HG03520 (cell line): ENCODE results near the gene PRCD.

Experiments used
- ATAC-seq: cut with Tn5 transposase; IDR thresholded peaks from one replicate; pipeline ENCODE4 v1.9.1; 2021; ENCODE audit warnings: mild to moderate bottlenecking, moderate library complexity; ENCODE audit not compliant: unreplicated experiment

The PRCD gene

DNA sequence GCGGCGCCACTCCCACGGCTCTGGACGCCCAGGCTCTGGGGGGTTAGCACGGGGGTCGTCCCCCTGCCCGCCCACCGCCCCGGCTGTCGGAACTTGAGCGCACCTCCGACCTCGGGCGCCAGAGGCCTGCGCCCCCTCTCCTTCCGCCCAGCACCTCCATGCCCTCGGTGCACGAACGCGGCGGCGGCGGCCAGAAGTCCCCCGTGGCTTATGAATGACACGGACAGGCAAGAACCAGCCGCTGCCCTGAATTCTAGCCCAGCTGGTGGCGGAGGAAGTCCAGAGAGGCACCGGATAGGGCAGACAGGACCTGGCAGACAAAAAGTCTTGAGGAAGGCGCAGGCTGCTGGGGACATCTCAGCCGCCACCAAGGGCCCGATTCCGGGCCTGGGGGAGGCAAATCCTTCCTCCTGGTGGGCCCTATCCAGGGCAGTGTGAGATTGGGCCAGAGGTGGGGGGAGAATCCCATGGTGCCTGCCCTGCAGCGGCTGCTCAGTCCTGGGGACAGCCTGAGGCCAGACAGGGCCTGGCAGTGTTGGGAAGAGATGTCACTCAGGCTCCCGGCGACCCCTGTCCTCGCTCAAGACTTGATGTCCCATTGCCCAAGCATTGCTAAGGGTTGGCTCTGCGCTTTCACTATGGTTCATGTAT lies 1.4 kb upstream of the PRCD start:
- no peak for ATAC-seq

DNA sequence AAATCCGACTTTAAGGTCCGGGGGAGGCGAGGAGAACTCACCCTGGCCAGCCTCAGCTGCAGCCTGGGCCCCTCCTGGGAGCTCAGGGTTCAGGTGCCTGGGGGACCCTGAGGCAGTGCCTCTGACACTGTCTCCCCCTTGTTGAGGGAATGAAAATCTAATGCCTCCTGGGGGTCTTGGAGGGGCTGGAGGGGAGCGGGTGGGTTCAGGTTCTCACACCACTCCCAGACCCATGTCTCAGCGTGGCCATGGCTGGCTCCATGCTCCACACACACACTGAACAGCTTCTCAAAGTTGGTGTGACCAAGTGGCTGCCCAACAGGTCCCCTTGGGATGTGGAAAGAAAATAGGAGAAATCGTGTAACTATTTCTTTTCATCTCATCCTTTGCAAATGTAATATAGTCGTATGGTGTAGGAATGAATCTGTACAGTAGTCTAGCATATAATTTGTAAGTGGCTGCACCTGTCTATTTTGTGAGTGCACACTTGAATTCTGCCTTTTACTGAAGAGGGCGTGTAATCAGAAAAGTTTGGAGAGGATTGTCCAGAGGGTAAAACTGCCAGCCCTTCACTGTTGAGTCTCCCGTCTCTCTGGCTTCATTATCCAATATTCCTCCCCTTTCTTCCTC lies 788 bp upstream of the PRCD start:
- no peak for ATAC-seq

DNA sequence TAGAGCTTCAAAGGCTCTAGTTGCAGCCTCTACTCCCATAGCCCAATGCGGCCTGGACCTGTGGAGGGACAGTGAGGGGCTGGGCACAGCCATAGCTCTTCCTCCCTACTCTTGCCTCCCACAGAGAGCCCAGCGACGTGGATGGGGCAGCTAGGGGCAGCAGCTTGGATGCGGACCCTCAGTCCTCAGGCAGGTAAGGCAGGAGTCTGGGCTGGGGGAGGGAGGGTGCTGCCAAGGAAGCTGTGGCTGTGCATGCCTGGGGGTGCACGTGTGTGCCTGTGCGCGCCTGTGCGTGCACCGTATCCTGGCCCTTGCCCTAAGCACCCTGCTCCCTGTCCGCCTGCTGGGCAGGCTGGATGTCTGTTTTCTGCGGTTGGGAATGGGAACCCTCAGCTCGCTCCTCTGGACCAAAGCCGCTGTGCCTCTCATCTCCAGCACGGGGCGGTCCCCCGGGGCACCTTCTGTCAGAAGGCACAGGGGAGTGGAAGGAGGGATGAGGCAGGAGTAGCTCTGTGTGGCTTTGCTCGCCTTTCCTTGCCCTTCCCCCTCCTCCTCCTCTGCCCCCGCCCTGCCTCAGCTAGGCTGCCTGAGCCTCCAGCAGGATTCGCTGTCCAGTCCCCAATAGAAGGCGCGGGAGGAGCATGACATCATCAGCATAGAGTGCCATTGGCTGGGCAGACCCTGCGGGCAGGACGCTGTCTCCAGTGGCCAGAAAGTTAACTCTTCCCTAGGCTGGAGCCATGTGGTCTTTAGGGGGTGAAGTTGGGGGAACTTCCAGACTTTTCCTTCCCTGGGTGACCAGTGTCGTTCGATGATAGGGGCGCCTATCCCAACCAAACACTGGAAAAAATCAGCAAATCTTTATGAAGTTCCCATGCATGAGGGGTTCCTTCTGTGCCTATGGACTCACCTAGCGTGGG lies 797 bp downstream of the PRCD start:
- ATAC-seq = no peak

DNA sequence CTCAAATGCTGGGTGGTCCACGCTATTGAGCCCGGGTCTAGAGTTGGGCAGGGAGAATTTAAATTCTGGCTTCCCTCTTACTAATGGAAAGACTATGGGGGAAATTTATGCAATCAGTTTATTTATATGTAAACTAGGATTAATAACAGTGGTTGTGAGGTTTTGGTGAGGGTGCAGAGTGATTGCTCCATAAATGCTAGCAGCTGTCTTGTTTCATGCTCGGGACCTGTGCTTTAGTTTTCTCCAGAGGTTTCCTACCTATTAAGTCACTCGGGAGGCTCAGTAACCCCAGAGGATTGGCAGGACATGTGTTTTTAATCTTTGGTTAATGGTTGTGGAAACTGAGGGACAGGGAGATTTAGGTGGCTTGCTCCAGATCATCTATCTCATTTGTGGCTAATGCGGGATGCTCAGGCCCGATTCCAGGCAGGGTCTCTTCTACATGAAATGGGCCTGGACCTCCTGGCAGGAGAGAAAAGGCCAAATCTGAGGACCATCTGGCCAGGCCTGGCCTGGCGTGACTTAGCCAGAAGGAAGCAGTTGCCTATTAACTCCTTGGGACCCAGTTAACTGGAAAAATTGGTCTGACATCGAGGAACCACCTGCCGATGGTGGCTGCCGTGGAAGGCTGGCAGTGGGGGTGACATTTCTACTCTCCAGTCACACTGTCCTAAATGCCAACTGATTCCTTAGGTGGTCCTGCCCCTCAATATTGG lies 2.1 kb downstream of the PRCD start:
- ATAC-seq = no peak

DNA sequence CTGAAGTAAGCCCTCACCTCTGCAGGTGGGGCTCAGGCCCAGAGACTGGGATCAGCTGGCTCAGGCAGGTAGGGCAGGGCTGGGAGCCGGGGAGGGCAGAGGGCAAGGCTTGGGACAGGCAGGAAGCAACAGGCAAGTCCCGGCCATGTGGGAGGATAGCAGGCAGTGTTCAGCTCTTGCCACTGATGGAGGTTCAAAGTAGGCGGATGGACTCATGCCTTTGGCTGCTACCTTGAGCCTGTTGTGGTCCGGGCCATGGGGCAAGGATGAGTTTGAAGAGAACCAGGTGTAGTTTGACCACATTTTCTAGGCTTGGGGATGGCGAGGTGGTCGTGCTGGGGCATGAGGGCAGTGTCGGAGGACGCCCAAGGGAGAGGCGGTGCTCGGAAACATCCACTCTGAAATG lies 2.7 kb downstream of the PRCD start:
- no peak for ATAC-seq

DNA sequence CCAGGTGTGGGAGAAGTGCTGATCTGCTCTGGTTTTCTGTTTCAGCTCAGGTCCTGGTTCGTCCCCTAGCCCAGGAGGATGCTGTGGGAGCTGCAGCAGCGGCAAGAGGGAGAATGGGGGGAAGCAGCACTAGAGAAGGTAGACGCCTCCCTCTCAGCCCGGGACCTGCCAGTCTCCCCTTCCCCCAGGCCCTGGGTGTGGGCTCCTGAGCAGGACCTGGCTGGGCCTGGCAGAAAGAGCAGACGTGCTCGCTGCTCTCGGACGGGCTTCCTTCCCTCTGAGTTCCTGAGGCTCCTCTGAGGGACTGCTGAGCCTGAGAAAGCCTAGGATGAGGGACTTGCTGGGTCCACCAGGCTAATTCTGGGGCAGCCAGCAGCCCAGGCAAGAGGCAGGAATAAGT lies 3.1 kb downstream of the PRCD start:
- no peak for ATAC-seq

DNA sequence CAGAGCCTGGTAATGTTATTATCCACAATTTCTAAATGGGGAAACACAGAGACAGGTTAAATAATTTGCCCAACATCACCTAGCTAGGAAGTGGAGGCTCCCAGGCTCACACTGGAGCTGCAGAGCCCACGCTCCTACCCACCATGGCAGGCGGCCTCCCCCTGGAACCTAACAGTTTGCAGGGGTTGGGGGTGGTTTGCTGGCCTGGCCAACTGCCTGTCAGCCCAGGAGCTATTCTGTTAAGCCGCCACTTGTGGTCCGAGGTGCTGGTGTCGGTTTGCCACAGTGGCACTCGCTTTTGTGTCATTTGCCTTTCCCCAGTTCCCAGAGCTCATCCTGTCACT lies 3.6 kb downstream of the PRCD start:
- no peak for ATAC-seq

DNA sequence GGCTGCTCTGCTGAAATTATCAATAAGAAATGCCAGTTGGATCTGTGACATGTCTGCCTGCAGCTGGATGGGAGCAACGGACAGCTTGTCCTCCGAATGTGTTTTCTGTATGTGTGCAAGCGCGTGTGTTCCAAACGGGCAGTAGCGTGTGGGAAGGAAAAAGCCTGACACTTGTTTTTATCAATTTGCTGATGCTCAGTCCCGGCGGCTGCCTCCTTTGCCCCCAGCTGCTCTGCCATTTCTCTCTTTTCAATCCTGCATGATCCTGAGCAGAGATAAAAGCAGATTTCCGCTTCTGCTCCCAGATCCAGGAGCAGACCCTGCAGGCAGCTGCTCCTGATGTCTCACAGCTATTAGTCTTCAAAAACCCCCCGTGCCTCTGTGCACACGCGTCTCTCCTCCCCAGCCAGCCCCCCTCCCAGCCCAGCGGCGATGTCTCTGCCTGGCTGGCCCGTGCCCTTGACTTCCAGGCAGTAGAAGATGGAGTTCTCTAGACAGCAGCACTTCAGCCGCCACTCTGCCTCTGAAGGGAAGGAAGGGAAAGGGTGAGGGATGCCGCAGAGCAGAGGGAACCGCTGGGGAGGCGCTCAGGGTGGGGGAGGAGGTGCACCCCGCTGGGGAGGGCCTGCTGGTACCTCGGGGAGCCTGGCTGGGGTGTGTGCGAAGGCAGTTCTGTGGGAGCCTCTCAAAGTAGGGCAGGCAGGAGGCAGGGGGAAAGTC lies 4.1 kb downstream of the PRCD start:
- no peak for ATAC-seq

DNA sequence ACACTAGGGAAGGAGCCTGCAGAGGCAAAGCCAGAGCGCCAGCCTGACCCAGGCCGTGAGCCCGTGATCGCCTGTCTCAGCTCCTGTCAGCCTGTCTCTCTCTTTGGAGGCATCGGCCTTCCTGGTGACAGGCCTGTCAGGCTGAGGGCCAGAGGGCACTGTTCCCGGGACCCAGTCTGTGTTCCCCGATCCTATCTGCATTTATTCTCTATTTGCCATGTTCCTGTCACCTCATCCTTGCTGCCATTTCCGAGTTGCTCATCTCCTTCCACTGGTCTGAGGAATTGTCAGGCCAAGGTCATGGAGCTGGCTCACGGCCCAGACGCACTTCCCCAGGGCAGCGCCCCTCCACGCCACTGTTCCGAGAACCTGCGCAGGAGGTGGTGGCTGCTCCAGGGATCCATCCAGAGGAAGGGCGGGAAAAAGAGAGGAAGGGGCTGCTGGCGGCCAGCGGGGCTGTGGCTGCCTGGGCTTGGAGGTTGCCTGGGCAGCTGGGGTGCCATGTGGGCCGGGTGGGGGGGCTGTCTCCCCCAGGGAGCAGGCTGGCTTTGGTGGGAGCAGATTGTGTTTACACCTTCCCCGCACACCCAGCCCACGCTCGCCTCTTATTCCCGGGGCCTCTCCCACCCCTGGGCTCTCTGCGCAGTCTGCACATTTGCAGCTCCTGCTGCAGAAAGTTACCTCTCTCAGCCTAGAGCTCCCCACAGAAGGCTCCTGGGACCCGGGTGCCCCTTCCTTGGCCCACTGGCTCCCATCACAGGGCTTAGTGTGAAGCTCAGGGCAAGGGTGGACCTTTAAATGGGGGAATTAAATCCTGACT lies 4.9 kb downstream of the PRCD start:
- ATAC-seq = no peak

DNA sequence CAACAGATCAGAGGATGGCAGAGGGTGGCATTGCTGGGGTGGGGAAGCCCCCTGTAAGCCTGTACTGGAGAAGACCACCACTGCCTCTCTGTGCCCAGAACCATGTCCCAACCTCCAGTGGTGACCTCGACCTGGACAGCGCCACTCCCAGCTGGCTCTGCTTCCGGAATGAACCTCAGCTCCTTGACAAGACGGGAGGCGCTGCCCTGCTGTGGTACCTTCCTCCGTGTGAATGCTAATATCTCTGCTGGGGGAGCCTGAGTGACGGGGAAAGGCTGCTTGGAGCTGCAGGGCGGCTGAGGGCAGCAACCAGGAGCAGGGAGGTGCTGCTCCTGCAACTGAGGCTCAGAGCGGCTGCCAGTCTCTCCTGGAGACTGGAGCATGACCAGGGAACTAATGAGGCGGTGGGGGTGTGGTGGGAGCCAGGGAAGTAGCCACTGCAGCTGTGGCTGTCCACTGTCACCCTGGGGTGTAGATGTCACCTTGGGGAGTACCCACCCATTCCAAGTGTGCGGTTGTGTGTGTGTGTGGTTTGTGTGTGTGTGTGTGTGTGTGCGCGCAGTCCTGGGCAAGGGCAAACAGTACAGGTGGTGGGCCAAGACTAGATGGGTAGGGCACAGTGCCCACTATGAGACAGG lies 6.2 kb downstream of the PRCD start:
- no peak for ATAC-seq

DNA sequence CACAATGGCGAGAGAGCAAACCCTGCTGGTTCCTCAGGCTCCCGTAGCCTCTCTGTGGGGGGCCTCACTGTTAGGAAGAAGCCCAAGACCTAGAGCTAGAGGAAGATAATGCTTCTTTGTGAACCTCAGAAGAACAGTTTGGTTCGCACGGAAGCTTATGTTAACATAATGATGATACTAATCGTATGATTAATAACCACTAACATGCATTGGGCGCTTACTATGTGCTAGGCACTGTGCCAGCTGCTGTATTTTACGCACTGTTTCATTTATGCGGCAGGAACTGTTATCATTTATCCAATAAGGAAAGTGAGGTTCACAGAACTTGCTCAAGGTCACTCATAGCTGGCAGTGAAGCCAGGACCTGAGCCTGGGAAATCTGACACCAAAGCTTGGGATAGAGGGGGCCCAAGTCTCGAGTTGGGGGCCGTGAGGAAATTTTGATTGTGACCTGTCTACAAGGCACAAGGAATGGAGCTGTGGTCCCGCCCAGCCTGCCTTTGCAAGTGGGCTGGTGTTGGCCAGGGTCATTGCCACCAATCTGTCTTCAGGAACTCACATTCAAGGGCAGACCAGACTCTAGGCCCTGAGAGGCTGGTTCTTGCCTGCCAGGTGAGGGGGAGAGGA lies 6.8 kb downstream of the PRCD start:
- ATAC-seq = no peak

DNA sequence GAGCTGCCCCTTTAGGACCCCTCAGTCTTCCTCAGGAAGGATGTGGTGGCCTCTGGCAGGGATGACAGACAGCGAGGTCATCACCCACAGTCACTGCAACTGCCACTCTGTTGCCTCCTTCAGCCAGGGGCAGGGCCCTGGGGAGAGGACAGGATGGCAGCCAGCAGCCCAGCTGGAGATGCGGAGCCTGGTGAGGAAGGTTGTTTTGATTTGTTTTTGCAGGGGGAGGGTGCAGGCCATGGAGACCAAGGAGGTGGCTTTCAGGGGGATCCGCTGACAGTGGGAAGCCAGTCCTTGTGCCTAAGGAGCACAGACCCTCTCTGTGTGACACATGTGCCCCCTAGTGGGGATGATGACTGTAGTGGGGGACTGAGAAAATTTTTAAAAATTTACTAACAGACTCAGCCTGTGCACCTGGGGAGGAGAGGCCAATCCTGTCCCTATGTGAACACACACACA lies 7.4 kb downstream of the PRCD start:
- no peak for ATAC-seq

DNA sequence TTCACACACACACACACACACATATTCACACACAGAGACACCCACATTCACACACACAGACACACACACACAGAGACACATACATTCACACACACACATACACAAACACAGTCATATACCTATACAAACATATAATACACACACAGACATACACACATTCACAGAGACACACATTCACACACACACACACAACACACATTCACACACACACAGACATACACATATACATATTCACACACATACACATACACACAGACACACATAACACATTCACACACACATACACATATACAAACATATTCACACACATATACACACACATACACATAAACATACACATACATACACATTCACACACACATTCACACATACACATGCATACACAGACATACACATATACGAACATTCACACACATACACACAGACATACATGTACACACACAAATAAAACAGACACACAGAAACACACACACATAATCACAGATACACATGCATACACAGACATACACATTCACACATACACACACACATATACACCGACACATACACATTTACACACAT lies 7.9 kb downstream of the PRCD start:
- ATAC-seq = no peak

DNA sequence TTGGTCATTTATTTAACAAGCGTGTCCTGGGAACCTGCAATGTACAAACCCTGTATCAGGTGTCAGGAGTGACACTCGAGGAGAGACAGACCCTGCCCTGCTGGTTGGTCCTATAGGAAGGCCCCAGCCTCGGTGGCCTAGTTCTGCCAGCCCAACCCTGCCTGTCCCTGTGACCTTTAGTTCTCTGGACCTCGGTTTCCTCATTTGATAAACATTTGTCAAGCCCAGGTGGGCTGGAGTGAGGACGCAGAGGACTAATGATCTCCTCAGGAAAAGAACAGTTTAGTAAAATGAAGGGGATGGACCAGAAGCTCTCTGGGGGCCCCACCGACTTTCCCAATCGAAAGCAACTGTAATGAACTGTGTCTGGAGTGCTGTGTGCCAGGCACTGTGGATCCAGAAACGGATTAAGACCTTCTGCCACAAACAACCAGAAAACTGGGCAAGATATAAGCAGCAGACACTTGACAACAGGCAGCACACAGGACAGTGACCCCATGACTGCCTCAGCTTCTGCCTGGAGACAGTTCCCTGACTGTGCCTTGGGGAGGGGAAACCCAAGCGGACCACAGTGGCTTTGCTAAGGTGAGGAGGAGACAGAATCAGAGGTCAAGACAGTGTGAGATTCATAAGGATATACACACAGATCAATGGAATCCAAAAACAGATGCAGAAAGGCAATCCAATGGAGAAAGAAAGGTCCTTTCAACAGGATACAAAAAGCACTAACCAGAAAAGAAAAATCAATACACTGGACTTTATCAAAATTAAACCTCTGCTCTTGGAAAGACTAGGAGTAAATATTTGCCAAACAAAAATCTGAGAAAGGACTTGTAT lies 8.8 kb downstream of the PRCD start:
- ATAC-seq = no peak

DNA sequence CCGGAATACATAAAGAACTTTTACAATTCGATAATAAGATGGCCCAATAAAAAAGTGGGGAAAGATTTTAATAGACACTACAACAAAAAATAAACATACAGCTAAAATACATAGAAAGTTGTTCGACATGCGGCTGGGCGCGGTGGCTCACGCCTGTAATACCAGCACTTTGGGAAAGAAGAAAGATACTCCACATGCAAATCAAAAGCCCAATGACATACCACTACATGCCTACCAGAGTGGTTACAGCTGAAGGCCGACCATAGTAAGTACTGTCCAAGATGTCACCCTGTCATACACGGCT lies 9.3 kb downstream of the PRCD start:
- no peak for ATAC-seq

DNA sequence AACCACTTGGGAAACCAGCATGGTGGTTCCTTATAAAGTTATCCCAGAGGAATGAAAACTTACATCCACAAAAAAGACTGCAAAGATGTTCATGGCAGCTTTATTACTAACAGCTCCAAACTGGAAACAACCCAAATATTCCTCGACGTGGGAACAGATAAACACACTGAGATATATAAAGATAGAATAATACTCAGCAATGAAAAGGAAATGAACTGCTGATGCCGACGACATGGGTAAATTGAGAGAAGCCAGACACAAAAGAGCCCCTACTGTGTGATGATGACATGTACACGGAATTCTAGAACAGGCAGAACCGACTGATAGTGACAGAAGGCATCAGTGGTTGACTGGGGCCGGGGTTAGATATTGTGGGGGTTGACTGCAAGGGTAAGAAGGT lies 9.7 kb downstream of the PRCD start:
- ATAC-seq = no peak

DNA sequence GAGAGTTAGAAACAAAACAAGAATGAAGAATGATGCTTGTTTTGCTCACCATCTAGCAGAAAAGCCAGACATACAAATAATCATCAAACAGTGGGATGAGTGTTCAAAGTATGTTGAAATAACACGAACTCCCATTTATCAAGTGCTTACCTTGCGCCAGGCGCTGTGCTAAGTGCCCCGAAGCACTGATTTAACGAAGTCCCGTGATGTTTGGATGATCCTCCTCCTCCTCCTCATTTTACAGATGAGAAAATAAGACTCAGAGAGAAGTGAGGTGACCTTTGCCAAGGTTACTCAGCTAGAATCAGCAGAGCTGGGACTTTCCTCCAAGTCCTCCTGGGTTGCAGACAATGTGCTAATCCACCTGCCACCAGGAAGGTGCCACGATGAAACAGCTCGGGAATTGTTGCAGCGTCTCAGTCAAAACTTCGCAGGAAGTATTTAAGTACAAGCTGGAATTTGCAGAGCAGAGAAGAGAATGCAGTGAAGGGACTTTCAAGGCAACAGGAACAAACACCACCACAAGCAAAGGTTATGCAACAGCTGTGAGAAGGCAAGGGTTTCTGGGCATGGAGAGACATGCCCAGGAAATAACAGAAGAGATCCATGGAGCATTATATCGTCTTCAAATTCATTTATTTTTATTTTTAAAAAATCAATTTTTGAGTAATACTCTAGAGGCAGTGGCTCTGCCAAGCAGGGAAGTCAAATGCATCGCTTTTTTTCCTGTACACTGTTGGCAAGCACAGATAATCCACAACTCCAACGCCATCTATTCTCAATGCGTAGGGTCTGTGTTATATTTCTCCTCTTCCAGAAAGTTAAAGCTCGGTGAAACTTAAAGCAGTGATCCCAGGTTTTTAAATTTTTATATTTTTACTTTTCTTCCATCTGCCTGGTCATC lies 11.1 kb downstream of the PRCD start:
- ATAC-seq = no peak
